K562 (cell line): ENCODE results near the gene CYP46A1. TPM values are rescaled to one million over a fixed set of nuclear protein-coding genes. Genes with fewer than 3 reads are reported as not detected.

Source experiments
- ATAC-seq: fragments of 200-7000 bp; cut with Tn5 transposase; 3 replicates; pipeline ENCODE4 v1.9.1; 2020; ENCODE audit warnings: moderate library complexity
- BruUV-seq: library from RNA; stranded (reverse); fragments of 400-500 nt; replicated peaks from 2 replicates; lab custom pipeline; 2021; lab: Mats Ljungman, UMichigan
- CTCF ChIA-PET: fragments of 300-600 bp; formaldehyde crosslinking; extraction: SDS; loops from one replicate; lab custom pipeline; 2021; ENCODE audit warnings: low intra/inter-chr PET ratio; lab: Yijun Ruan, JAX
- POLR2A ChIA-PET: fragments of 300-600, 350-650 bp; sonication (Branson Sonifier 250); formaldehyde crosslinking; extraction: SDS; loops from one replicate; lab custom pipeline; 2021; ENCODE audit warnings: antibody characterized with exemption, inconsistent platforms; lab: Yijun Ruan, JAX
- DNase-seq, 4 experiments: peaks; one replicate each; pipeline versions ENCODE4 v3.0.0 to v3.0.0-alpha.2; 2011 to 2018; ENCODE audit warnings: low spot score in 3 of 4, mixed read lengths in 3 of 4; ENCODE audit errors: extremely low read depth in 1 of 4
- FAIRE-seq: peaks from 2 replicates; lab custom pipeline; 2011; peaks lifted over from hg19 to GRCh38; lab: Jason Lieb, UNC
- H2AFZ ChIP-seq: 2 replicates; pipeline ENCODE4 v1.6.0; 2011; ENCODE audit warnings: low read depth, low read length, control low read depth, inconsistent platforms
- H3K27ac ChIP-seq: fragments of 200-600 bp; 3 replicates; pipeline ENCODE4 v1.8.0; 2011; ENCODE audit warnings: low read depth, mild to moderate bottlenecking, control low read depth, inconsistent platforms, low read length, moderate library complexity, mixed read lengths; ENCODE audit errors: extremely low read depth
- H3K27me3 ChIP-seq, 2 experiments: fragments of 300-600 bp in 1 of 2; 2 replicates in 1 of 2; 3 replicates in 1 of 2; pipeline versions ENCODE4 v1.6.0 to v1.8.0; 2011; ENCODE audit warnings: inconsistent platforms in 2 of 2, low read length in 2 of 2, mild to moderate bottlenecking in 1 of 2, mixed read lengths in 1 of 2, moderate library complexity in 1 of 2; ENCODE audit not compliant: control insufficient read depth in 2 of 2, insufficient read depth in 2 of 2
- H3K36me3 ChIP-seq: fragments of 300-600 bp; 3 replicates; pipeline ENCODE4 v1.8.0; 2011; ENCODE audit warnings: mild to moderate bottlenecking, low read length, inconsistent platforms; ENCODE audit not compliant: control insufficient read depth, insufficient read depth
- H3K4me1 ChIP-seq, 2 experiments: fragments of 200-600 bp in 1 of 2; replicated peaks in 1 of 2; 2 replicates in 1 of 2; 3 replicates in 1 of 2; pipeline versions ENCODE4 v1.5.1 to v1.8.0; 2011; ENCODE audit warnings: inconsistent platforms in 2 of 2, low read length in 2 of 2, mild to moderate bottlenecking in 1 of 2, mixed read lengths in 1 of 2, moderate library complexity in 1 of 2; ENCODE audit not compliant: control insufficient read depth in 2 of 2, insufficient read depth in 2 of 2
- H3K4me2 ChIP-seq: 2 replicates; pipeline ENCODE4 v1.6.1; 2011; ENCODE audit warnings: low read length, control low read depth, inconsistent platforms, mixed read lengths; ENCODE audit not compliant: insufficient read depth
- H3K4me3 ChIP-seq: fragments of 200-600 bp; sonication (generic), shearing (Covaris generic); 2 replicates; pipeline ENCODE4 v1.5.1; 2016; ENCODE audit warnings: control low read depth, inconsistent platforms
- H3K79me2 ChIP-seq: fragments of 200-600 bp; 3 replicates; pipeline ENCODE4 v1.8.0; 2011; ENCODE audit warnings: low read length, inconsistent platforms; ENCODE audit not compliant: control insufficient read depth, insufficient read depth
- H3K9ac ChIP-seq, 2 experiments: 2 replicates each; pipeline versions ENCODE4 v1.6.0 to v1.6.1; 2011; ENCODE audit warnings: low read depth in 2 of 2, low read length in 2 of 2, control low read depth in 1 of 2, inconsistent platforms in 1 of 2, mild to moderate bottlenecking in 1 of 2, mixed read lengths in 1 of 2; ENCODE audit not compliant: insufficient read depth in 1 of 2
- H3K9me1 ChIP-seq: one replicate; pipeline ENCODE4 v1.6.0; 2011; ENCODE audit warnings: inconsistent platforms, mild to moderate bottlenecking, low read length, moderate library complexity; ENCODE audit not compliant: control insufficient read depth, insufficient read depth
- H3K9me3 ChIP-seq: replicated peaks from 2 replicates; pipeline ENCODE4 v1.5.1; 2011; ENCODE audit warnings: low read depth, low read length, inconsistent platforms; ENCODE audit not compliant: control insufficient read depth, insufficient read depth
- H4K20me1 ChIP-seq: replicated peaks from 2 replicates; pipeline ENCODE4 v1.6.1; 2011; ENCODE audit warnings: low read length, inconsistent platforms, mixed read lengths; ENCODE audit not compliant: control insufficient read depth, insufficient read depth
- ASH1L ChIP-seq: fragments of 450-650 bp; IDR thresholded peaks from 2 replicates; pipeline ENCODE4 v1.6.1; 2018; ENCODE audit warnings: borderline replicate concordance, mild to moderate bottlenecking, low read depth; ENCODE audit not compliant: partially characterized antibody
- CEBPG ChIP-seq, 3 experiments: fragments of 200-800 bp in 1 of 3; sonication (Bioruptor generic) in 1 of 3; sonication (generic) in 1 of 3; formaldehyde crosslinking in 1 of 3; IDR thresholded peaks in 2 of 3; conservative IDR thresholded peaks in 1 of 3; 2 replicates each; pipeline versions ENCODE4 v1.6.1 to v1.8.0; 2016 to 2022; ENCODE audit warnings: missing compliant biosample characterization in 2 of 3, missing genetic modification characterization in 2 of 3, mild to moderate bottlenecking in 1 of 3, missing genetic modification reagents in 1 of 3
- CXXC5 ChIP-seq: fragments of 250-450 bp; sonication (Bioruptor Pico); IDR thresholded peaks from 2 replicates; pipeline ENCODE4 v1.8.0; 2022; ENCODE audit warnings: inconsistent platforms, mild to moderate bottlenecking, moderate library complexity
- GATAD2A ChIP-seq: fragments of 450-650 bp; IDR thresholded peaks from 2 replicates; pipeline ENCODE4 v1.6.1; 2017
- HNRNPL ChIP-seq: fragments of 200-400 bp; formaldehyde crosslinking; IDR thresholded peaks from 2 replicates; pipeline ENCODE4 v1.6.1; 2017; ENCODE audit warnings: low read depth, mild to moderate bottlenecking, low read length
- NCOA6 ChIP-seq: fragments of 450-650 bp; IDR thresholded peaks from 2 replicates; pipeline ENCODE4 v1.6.1; 2017; ENCODE audit warnings: mild to moderate bottlenecking
- ZNF785 ChIP-seq: fragments of 250-450 bp; sonication (Bioruptor Pico); IDR thresholded peaks from 2 replicates; pipeline ENCODE4 v1.4.0; 2020; ENCODE audit warnings: mild to moderate bottlenecking
- WGBS: fragments of 100-300 bp; shearing (Covaris generic); methylation state at CpG from one replicate; pipeline ENCODE4 v1.1.6; 2016; ENCODE audit warnings: low coverage, mixed read lengths; ENCODE audit not compliant: insufficient coverage; ENCODE audit errors: missing lambda C conversion rate; 5-methylcytosine and 5-hydroxymethylcytosine counted together
- in situ Hi-C: fragments of 300-500 bp; cut with MboI; formaldehyde crosslinking; loops from 4 replicates; pipeline ENCODE4 v1.15.0; 2018; ENCODE audit warnings: inconsistent platforms, mixed read lengths
- intact Hi-C: fragments of 100-400 bp; cut with micrococcal nuclease; formaldehyde crosslinking; loops from 2 replicates; pipeline ENCODE4 v1.14.2; 2022
- polyA plus RNA-seq, 8 experiments: library from polyadenylated mRNA; depleted of rRNA in 4 of 8; stranded (reverse) in 5 of 8; unstranded in 3 of 8; fragments of >200 nt; fragmentation: Nextera tagmentation in 2 of 8; fragmentation: Illumina TruSeq in 1 of 8; extraction: Ambion mirVana in 2 of 8; extraction: Trizol in 1 of 8; gene quantifications; 2 replicates each; pipeline versions ENCODE4 v1.2.1 to v1.2.3, GENCODE V29; 2011 to 2014; ENCODE audit warnings: inconsistent platforms in 1 of 8, missing spikeins in 1 of 8
- total RNA-seq, 7 experiments: library from RNA; depleted of rRNA in 6 of 7; stranded (reverse); fragments of >200 nt in 6 of 7; fragmentation: Illumina TruSeq in 2 of 7; extraction: Trizol in 2 of 7; gene quantifications; 2 replicates each; pipeline versions ENCODE4 v1.2.1 to v1.2.3, GENCODE V29; 2011 to 2021; ENCODE audit warnings: low replicate concordance in 1 of 7
- TF ChIP-seq, protein P1 (sequence below): sonication (generic); formaldehyde crosslinking; IDR thresholded peaks from 2 replicates; pipeline ENCODE4 v1.8.0; 2022; ENCODE audit warnings: mild to moderate bottlenecking, missing genetic modification reagents

Gene CYP46A1
- total and polyA plus RNA-seq, 9 of the 15 experiments (the other 6 are each of a cell fraction or from before 2014, with no cell fraction given): not detected

DNA sequence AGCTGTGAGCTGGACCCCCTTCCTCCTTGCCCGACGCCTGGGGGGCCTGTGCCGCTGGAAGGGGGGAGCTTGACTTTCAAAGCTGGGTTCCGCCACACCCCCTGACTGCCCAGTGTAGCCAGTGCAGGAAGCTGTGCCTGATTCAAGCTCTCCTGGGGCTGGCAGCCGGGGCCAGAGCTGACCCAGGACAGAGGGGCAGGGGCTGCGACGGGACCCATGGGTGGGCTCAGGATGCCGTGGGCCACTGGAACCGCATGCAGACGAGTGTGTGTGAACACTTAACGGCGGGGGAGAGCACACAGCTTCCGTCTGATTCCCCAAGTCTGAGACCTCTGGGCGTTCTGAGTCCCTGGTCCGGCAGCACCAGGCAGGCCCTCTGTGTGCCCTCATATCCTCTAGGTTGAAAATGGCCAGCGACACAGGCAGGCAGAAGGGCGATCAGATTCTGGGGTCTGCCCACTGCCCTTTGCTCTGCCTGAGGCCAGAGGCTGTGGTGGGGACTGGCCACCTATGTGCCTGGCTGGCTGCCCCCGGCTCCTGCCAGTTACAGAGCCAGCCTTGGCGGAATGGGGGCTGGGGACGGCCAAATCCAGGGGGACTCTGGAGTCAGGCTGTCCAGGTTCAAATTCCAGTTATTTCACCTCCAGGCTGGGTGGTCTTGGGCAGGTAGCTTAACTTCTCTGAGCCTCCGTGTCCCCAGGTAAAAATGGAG is 54.0 kb downstream of the CYP46A1 start:
- CTCF ChIA-PET: no interaction called here
- Histone ChIP-seq H3K79me2 (no peaks in the 10 kb centered on the region), H3K36me3 (no peaks in the 10 kb centered on the region), H2AFZ (no peak overlapping the region), H3K9me3 (no peaks in the 10 kb centered on the region), H3K9me1 (no peaks in the 10 kb centered on the region), H3K27ac (no peak overlapping the region), H4K20me1 (no peaks in the 10 kb centered on the region; the same call in 1 of the 2 replicates), H3K4me1 (peaks cover 0 to 15% of the 10 kb centered on the region in 2 experiments; a peak in 2 of 5 replicates), H3K4me2 (no peak overlapping the region), H3K9ac (no peak overlapping the region), H3K4me3 (no peak overlapping the region), H3K27me3 (peaks cover 6 to 81% of the 10 kb centered on the region in 2 experiments; a peak in 4 of 5 replicates)
- FAIRE-seq: no peak
- intact Hi-C loops: no loop called here
- in situ Hi-C loops: no loop called here
- no peak for DNase-seq
- no peak for ATAC-seq
- BruUV-seq: no TSS peak
- WGBS: 4% methylated on average over 16 of the region's 21 CpGs
- TF ChIP-seq ZNF785 (no peak), HNRNPL (no peak), NCOA6 (no peak), ASH1L (no peak), CXXC5 (no peak), CEBPG (CRISPR knock-in tag; IDR thresholded peaks at IDR 0.05) (no peak), CEBPG (tag; conservative IDR thresholded peaks at IDR 0.05 in 1 of 2, IDR thresholded peaks at IDR 0.05 in 1 of 2) (no peak), GATAD2A (no peak)
- TF ChIP-seq, protein P1, sequence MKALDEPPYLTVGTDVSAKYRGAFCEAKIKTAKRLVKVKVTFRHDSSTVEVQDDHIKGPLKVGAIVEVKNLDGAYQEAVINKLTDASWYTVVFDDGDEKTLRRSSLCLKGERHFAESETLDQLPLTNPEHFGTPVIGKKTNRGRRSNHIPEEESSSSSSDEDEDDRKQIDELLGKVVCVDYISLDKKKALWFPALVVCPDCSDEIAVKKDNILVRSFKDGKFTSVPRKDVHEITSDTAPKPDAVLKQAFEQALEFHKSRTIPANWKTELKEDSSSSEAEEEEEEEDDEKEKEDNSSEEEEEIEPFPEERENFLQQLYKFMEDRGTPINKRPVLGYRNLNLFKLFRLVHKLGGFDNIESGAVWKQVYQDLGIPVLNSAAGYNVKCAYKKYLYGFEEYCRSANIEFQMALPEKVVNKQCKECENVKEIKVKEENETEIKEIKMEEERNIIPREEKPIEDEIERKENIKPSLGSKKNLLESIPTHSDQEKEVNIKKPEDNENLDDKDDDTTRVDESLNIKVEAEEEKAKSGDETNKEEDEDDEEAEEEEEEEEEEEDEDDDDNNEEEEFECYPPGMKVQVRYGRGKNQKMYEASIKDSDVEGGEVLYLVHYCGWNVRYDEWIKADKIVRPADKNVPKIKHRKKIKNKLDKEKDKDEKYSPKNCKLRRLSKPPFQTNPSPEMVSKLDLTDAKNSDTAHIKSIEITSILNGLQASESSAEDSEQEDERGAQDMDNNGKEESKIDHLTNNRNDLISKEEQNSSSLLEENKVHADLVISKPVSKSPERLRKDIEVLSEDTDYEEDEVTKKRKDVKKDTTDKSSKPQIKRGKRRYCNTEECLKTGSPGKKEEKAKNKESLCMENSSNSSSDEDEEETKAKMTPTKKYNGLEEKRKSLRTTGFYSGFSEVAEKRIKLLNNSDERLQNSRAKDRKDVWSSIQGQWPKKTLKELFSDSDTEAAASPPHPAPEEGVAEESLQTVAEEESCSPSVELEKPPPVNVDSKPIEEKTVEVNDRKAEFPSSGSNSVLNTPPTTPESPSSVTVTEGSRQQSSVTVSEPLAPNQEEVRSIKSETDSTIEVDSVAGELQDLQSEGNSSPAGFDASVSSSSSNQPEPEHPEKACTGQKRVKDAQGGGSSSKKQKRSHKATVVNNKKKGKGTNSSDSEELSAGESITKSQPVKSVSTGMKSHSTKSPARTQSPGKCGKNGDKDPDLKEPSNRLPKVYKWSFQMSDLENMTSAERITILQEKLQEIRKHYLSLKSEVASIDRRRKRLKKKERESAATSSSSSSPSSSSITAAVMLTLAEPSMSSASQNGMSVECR: no peak
- POLR2A ChIA-PET: interaction anchor here (1.2 kb wide), 1 partner anchor 10 kb away, joined by 3 read pairs; no protein-coding TSS in a partner anchor
